ENCODE data around the gene CDYL2. TPM values are rescaled to one million over a fixed set of nuclear protein-coding genes. Genes with fewer than 3 reads are reported as not detected.
A peak's percentile ranks its signal among the peaks of the same experiment; 100 is the strongest.

The CDYL2 gene
- total RNA-seq, 1 donor from 2014 or later, result 10.0 TPM

DNA sequence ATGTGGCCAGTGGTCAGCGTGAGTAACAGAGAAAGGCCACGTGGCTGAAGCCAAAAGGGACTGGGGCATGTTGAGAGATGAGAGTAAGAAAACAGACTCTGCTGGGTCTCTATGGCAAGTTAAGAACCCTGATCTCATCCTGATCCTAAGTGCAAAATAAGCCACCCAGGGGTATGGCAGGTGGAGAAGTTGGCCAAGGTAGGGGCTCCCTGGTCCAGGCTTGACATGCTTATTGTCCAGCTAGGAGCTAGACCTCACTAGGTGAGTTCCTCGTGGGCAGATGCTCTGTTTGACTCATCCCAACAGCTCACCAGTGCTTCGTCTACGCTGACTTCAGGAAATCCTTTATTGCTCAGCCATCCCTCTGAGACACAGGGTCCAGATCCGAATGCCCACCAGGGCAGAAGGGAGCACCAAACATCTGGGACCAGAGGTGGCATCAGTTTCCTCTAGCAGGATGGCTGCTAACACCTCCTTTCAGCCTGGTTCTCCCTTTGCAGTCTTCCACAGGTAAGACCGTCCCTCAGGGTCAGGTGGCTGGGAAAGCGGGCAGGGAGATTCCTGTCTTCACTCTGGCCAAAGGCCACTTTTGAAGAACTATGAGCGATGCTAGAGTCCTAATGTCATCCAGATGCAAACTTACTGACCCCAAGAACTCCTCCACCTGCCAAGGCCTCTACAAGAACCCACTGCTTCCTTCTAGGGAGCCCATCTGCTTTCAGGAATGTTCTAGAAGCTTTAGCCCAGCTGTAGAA lies 99.5 kb downstream of the CDYL2 start:
- no peak for DNase-seq

GRCh38 chr16:80703131-80704071 lies 101.0 kb downstream of the CDYL2 start:
- no peak for DNase-seq

DNA sequence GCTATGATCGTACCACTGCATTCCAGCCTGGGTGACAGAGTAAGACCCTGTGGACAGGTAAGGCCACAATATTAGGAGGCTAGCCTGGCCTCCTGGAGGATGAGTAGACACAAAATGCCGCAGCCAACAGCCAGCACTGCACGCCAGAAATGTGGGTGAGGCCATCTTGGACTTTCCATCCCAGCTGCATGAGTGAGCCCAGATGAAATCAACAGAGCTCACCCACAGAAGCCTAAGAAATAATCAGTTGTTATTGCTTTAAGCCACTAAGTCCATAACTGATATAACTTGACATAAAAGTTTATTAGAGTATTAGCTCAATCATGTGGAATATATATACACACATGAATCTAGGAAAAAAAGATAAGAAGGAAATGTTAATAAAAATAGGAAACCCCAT lies 101.7 kb downstream of the CDYL2 start:
- DNase-seq, result no peak

DNA sequence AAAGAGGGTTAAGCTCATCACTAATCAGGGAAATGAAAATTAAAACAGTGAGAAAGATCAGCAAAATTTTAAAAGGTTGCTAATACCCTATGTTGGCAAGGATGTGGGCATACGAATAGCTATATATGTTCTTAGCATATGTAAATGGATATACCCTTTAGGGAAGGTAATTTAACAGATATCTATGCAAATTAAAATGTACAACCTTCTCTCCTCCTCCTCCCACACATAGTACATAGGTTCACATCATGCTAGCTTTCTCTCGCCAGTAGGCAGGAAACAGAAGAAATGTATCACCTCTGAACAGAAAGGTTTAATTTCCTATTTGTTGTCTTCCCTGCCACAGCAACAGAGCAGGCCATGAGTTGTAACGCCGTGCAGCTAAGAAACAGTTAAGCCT lies 103.8 kb downstream of the CDYL2 start:
- DNase-seq, result no peak

DNA sequence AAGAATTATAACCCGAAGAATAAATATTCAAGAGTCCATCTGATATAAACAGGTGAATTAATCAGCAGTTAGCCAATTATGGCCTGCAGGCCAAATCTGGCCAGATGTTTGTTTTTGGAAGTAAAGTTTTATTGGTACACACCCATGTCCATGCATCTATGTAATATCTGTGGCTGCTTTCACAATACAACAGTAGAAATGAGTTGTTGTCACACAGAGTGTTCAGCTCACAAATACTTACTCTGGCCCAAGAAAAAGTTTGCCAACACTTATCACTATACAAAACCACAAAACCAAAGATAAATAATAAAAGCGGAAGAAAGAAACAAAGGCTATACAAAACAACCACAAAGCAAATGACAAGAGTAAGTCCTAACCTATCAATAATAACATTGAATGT lies 109.4 kb downstream of the CDYL2 start:
- DNase-seq, result no peak

DNA sequence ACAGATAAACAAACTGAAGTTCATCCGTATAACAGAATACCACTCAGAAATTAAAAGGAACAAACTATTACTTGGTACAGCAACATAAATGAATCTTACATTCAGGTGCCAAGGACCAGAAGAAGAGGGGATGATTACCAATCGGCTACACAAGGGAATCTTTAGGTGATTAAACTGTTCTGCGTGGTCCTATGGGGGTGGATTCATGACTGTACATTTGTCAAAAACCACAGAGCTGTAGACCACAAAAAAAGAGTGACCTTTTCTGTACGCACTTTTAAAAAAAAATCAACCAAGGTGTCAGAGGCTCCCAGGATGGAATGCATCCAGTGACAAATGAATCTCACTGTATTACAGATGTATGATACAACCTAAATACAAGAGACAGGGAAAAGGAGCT lies 110.8 kb downstream of the CDYL2 start:
- DNase-seq, result no peak

DNA sequence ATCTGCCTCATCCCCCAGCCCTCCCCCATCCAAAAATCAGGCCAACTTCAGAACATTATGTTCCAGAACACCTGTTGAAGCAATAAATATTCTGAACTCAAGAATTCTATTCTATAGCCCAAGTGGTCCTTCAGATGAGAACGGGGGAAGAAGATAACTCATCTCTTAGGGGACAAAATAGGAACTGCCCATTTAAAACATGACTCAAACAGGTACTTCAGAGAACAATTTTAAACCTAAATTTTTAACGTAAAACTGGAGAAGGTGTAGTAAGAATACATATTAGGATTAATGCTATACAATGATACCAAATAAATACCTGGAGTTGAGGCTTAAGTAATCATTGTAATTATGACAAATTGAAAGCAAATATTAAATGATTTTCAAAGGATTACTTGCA lies 112.1 kb downstream of the CDYL2 start:
- no peak for DNase-seq

- DNase-seq, result no peak
Observed at GRCh38 chr16:80691111-80691741, 113.2 kb downstream of the CDYL2 start.

DNA sequence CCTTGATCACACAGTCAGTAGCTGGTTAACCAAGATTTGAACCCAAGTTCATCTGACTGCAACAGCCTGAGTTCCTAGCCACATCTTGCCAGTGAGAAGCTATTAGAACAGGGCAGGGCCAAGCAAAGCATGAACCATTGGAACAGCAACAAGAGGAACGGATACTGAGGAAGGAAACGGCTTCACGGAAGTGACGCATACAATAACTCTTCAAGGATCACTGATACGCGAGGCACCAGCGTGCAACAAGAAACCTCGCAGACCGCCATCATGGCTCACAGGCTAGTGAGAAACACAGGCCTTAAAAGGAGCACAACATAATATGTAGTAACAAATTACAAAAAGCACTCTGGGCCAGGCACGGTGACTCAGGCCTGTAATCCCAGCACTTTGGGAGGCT lies 114.9 kb downstream of the CDYL2 start:
- no peak for DNase-seq

DNA sequence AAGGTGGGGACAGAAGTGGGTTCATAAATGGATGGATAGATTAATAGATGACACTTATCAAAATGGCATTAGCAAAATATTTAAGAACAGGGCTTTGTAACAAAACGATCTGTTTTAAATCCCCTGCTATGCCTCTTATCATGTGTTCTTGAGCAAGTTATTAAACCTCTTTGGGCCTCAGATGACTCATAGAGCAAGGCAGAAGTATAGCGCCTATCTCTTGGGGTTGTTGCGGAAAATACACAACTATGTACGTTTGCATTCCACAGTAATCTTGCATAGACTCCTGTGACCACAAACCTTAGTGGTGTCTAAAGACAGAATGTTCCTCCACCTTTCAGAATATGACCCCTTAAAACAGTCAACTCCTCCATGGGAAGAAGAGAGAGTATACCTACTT lies 116.8 kb downstream of the CDYL2 start:
- no peak for DNase-seq

DNA sequence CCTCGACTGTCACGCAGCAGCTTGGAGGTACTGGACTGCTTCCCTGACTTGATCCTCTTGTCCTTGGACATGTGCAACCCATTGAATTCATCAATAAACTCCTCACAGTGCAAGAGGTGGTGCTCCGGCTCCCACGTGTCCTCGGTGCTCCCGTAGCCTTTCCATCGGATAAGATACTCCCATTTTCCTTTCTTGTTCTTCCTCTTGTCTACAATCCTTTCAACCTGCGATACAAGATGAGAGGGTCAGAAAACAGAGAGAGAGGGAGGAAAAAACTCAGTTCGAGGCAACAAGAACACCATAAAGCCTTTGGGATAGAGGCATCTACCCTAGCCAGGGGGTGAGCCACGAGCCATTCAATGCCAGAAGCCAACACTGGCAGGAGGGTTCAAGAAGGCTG lies 119.5 kb downstream of the CDYL2 start:
- no peak for DNase-seq

DNA sequence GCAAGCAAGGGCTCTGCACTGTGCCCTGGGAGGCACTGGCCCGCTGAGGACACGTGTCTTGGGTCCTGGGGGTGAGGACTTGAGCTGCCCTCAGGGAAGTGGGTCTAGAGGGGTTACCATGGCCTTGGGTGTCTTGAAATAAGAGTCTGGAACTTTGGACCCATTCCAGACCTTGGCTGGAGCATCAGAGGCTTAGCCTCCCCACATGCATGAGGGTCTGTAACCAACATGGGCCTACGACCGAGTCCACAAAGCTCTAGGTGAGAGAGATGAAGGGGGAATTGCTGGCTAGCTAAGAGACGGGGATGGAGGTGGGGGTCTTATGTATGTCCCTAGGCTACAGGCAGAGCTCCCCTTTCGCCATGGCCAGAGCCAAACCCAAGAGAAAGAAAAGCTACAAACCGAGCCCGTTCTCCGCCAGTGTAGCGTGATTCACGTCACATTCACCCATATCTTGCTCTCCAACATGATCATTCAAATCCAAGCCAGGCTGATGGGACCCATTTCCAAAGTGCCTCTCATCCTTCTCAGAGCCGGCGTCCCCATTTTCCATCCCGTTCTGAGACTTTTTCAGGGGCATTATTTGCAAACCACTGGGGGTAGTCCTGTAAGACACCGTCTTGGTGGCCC lies 120.1 kb downstream of the CDYL2 start:
- no peak for DNase-seq

- DNase-seq, result no peak
Observed at GRCh38 chr16:80683646-80684045, 120.8 kb downstream of the CDYL2 start.

- DNase-seq, result peak; percentile 51
Observed at GRCh38 chr16:80682421-80683070, 121.9 kb downstream of the CDYL2 start.

GRCh38 chr16:80681436-80681835 lies 123.0 kb downstream of the CDYL2 start:
- DNase-seq, result no peak

GRCh38 chr16:80680839-80681238 lies 123.6 kb downstream of the CDYL2 start:
- DNase-seq, result peak; percentile 52

DNA sequence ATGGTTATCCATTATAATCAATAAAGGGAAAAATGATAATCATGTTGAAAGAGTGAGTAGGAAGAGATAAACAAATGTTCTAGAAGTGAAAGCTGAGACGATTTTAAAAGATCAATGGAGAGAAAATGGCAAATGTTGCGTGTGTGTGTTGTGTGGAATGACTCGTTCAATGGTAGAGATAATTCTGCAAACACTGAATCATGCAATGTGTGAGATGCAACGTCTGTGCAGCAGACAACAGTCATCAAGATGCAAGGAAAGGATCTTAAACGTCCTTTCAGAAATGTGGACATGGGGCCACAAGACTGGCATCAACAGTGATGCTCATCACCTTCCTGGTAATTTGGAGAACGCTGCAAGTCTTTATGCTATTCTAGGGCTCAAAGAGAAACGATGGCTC lies 124.4 kb downstream of the CDYL2 start:
- no peak for DNase-seq

DNA sequence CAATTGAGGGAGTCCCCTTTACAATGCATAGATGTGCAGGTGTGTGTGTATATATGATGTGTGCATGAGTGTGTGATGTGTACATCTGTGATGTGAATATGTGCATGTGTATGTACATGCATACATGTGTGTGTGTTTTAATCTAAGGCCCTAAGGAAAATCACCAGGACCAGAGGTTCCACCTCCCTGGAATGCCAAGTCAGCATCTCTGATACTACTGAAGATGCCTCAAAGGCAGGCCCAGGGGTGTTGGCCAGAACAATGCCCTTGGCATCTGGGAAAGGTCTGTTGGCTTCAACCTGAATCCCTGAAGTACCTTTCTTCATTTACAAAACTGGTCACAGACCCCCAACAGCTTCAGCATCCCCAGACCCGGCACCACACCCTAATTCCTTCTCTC lies 129.5 kb downstream of the CDYL2 start:
- DNase-seq, result no peak

DNA sequence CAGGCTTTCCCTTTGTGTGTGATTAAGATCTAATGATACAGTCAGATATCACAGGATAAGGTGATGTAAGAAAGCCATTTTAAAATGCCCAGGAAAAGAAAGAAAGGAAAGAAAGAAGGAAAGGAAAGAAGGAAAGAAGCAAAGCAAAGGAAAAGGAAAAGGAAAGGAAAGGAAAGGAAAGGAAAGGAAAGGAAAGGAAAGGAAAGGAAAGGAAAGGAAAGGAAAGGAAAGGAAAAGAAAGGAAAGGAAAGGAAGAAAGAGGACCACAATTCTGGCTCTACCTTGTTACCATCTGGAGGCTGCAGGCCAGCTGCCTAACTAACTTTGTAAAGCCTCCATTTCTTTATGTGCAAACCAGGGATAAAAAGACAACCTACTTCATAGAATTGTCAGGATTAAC lies 132.0 kb downstream of the CDYL2 start:
- DNase-seq, result no peak

DNA sequence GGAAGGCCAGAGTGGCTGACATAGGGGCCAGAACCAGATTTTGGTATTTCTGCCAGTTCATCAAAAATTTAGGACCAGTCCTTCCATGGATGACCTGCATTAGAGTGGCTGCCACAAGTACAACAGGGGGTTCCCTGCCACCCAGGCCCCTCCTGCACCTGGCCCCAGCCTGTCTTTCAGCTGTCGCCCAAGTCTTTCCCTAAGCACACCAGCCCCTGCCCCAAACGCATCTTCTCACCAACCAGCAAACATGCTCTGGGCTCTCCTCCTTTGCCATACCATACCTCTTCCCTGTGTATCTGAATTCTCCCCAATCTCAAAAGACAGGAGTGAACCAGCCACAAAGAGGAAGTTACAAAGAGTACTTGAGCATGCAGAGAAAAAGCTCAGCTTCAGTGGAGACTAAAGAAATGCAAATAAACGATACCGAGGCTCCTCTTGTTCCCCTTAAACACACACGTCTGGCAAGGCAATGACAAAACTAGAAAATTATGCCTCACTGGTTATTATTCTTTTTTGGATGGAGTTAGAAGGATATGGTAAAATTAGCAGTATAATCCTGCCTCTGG lies 133.0 kb downstream of the CDYL2 start:
- no peak for DNase-seq

GRCh38 chr16:80670170-80670865 lies 134.1 kb downstream of the CDYL2 start:
- no peak for DNase-seq

Measured in occipital lobe (tissue), 2 donors.